Measurements from ENCODE around the gene MARCHF3. TPM values are rescaled to one million over a fixed set of nuclear protein-coding genes. Genes with fewer than 3 reads are reported as not detected.
A peak's percentile ranks its signal among the peaks of the same experiment; 100 is the strongest.

Gene MARCHF3
- total RNA-seq, 2 experiments from 2014 or later, result 5.4 to 7.0 TPM

DNA sequence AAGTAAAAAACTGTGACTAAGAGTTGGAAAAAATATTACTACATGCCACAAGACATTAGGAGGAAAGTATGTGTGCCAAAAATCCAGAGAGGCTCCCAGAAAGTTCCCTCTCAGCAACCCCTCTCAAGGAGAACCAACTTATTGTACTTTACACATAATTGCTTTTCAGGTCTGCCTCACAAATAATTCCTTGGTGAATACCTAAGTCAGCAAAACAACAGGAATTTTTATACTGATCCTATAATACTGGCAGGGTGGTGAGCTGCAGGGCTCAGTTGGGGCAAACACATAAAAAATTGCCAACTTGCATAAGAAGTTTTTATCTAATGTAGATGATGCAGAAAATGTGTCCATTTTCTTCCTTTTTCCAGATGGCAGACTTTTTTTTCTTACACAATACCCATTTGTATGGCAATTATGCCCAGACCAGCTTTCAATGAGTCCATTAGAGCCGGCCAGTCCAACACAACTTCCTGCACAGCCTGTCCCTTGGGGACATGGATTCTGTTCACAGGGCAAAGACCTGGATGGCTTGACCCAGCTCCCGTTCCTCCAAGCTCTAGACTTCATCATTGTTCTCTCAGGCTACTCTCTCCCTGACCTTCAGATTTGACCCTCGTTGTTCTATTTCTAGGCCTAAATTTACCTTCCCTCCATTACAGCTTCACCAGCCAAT is 31.3 kb downstream of the MARCHF3 start:
- H3K27ac ChIP-seq (ENCODE audit: low read depth, low read length, poor library complexity, severe bottlenecking), result no peak overlapping the region
- intact Hi-C loops (cut with micrococcal nuclease; ENCODE audit: unreplicated experiment), result no loop called here
- DNase-seq (ENCODE audit: low spot score), result no peak
- H2AFZ ChIP-seq (ENCODE audit: low read length), result no peak overlapping the region; the same call in 1 of the 2 replicates
- no peak overlapping the region for H3K4me2 ChIP-seq (ENCODE audit: low read length)
- H4K20me1 ChIP-seq (ENCODE audit: insufficient read depth, low read length), result no peaks in the 10 kb centered on the region
- ChIA-PET POLR2A (interaction anchor here (0.9 to 1.8 kb wide), 5 partner anchors 23 to 42 kb away, joined by 3 to 7 read pairs (median 4); no protein-coding TSS in a partner anchor), CTCF (ENCODE audit: unreplicated experiment) (no interaction called here)
- no TSS peak for BruUV-seq (replicated peaks)
- no peaks in the 10 kb centered on the region; the same call in 1 of the 2 replicates for H3K36me3 ChIP-seq (ENCODE audit: insufficient read depth, low read length)
- no peak overlapping the region for H3K4me3 ChIP-seq (ENCODE audit: low read depth, low read length, poor library complexity, severe bottlenecking)
- no peak for TF ChIP-seq EZH2phosphoT487 (IDR thresholded peaks at IDR 0.05; ENCODE audit: borderline replicate concordance, low read depth, low read length)
- TF ChIP-seq, protein P1, sequence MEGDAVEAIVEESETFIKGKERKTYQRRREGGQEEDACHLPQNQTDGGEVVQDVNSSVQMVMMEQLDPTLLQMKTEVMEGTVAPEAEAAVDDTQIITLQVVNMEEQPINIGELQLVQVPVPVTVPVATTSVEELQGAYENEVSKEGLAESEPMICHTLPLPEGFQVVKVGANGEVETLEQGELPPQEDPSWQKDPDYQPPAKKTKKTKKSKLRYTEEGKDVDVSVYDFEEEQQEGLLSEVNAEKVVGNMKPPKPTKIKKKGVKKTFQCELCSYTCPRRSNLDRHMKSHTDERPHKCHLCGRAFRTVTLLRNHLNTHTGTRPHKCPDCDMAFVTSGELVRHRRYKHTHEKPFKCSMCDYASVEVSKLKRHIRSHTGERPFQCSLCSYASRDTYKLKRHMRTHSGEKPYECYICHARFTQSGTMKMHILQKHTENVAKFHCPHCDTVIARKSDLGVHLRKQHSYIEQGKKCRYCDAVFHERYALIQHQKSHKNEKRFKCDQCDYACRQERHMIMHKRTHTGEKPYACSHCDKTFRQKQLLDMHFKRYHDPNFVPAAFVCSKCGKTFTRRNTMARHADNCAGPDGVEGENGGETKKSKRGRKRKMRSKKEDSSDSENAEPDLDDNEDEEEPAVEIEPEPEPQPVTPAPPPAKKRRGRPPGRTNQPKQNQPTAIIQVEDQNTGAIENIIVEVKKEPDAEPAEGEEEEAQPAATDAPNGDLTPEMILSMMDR (conservative IDR thresholded peaks at IDR 0.05; ENCODE audit: low read length), result no peak
- no peaks in the 10 kb centered on the region for H3K9me2 ChIP-seq (ENCODE audit: insufficient read depth, low read length)
- no peaks in the 10 kb centered on the region for H3K9me3 ChIP-seq (ENCODE audit: low read length)
- H3K4me1 ChIP-seq (ENCODE audit: insufficient read depth, low read length, poor library complexity, severe bottlenecking), result peaks cover 19% of the 10 kb centered on the region
- H3K79me2 ChIP-seq (ENCODE audit: insufficient read depth, low read depth, low read length), result no peaks in the 10 kb centered on the region; the same call in 1 of the 2 replicates

DNA sequence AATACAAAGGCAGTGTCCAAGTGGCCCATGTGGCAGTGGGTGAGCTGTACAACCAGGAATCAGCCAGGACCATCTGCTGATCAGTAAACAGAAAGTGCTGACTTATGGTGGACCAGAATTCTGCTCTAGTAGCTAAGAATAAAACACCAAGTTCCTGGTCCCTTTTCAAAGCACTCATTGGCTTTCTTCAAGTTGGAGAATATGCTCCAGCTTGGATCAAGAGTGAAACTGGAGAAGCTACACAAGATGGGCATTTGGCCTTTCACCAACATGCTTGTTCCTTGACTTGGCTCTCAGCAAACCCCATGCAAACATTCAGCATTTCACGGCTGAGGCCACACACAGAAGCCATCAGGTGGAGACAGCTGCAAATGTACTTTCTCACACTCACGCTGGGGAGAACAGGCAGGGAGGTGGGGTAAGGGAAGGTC is 32.1 kb downstream of the MARCHF3 start:
- ChIA-PET POLR2A (interaction anchor here (1.1 to 1.8 kb wide), 3 partner anchors 23 to 27 kb away, joined by 3 to 7 read pairs (median 4); no protein-coding TSS in a partner anchor), CTCF (ENCODE audit: unreplicated experiment) (no interaction called here)
- peak; percentile 56 for DNase-seq (ENCODE audit: low spot score)
- Histone ChIP-seq H3K9me2 (ENCODE audit: insufficient read depth, low read length) (no peaks in the 10 kb centered on the region), H3K4me2 (ENCODE audit: low read length) (peak overlapping the region; percentile 31; the same call in 1 of the 2 replicates), H3K27ac (ENCODE audit: low read depth, low read length, poor library complexity, severe bottlenecking) (no peak overlapping the region), H4K20me1 (ENCODE audit: insufficient read depth, low read length) (no peaks in the 10 kb centered on the region), H3K36me3 (ENCODE audit: insufficient read depth, low read length) (no peaks in the 10 kb centered on the region; the same call in 1 of the 2 replicates), H2AFZ (ENCODE audit: low read length) (no peak overlapping the region; the same call in 1 of the 2 replicates), H3K79me2 (ENCODE audit: insufficient read depth, low read depth, low read length) (no peaks in the 10 kb centered on the region; the same call in 1 of the 2 replicates), H3K9me3 (ENCODE audit: low read length) (no peaks in the 10 kb centered on the region), H3K4me3 (ENCODE audit: low read depth, low read length, poor library complexity, severe bottlenecking) (no peak overlapping the region), H3K4me1 (ENCODE audit: insufficient read depth, low read length, poor library complexity, severe bottlenecking) (peaks cover 14% of the 10 kb centered on the region)
- BruUV-seq (replicated peaks), result no TSS peak
- intact Hi-C loops (cut with micrococcal nuclease; ENCODE audit: unreplicated experiment), result no loop called here
- TF ChIP-seq, protein P1 (conservative IDR thresholded peaks at IDR 0.05; ENCODE audit: low read length), result no peak
- no peak for TF ChIP-seq EZH2phosphoT487 (IDR thresholded peaks at IDR 0.05; ENCODE audit: borderline replicate concordance, low read depth, low read length)

DNA sequence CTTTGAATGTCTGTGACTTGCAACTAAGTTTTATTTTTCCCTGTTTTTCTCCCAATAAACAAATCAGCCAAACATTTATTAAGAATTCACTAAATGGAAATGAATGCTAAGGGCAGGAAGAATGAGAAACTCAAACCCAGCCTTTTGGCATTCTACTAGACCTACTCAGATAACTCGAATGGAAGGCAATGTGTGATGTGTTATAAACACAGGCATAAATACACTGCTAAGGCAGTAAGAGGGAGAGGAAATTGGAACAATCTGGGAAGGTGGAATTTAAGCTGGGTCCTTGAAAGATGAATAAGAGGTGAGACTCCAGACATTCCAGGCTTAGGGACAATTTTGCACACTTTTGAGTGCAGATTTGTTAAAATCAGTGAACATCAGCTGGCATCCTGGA is 34.7 kb downstream of the MARCHF3 start:
- Histone ChIP-seq H3K4me1 (ENCODE audit: insufficient read depth, low read length, poor library complexity, severe bottlenecking) (peaks cover 14% of the 10 kb centered on the region), H3K4me2 (ENCODE audit: low read length) (no peak overlapping the region), H3K4me3 (ENCODE audit: low read depth, low read length, poor library complexity, severe bottlenecking) (no peak overlapping the region), H3K9me2 (ENCODE audit: insufficient read depth, low read length) (no peaks in the 10 kb centered on the region), H3K79me2 (ENCODE audit: insufficient read depth, low read depth, low read length) (no peaks in the 10 kb centered on the region; the same call in 1 of the 2 replicates), H3K27ac (ENCODE audit: low read depth, low read length, poor library complexity, severe bottlenecking) (no peak overlapping the region), H3K9me3 (ENCODE audit: low read length) (no peaks in the 10 kb centered on the region), H3K36me3 (ENCODE audit: insufficient read depth, low read length) (no peaks in the 10 kb centered on the region; the same call in 1 of the 2 replicates), H4K20me1 (ENCODE audit: insufficient read depth, low read length) (no peaks in the 10 kb centered on the region), H2AFZ (ENCODE audit: low read length) (no peak overlapping the region)
- ChIA-PET CTCF (ENCODE audit: unreplicated experiment) (no interaction called here), POLR2A (interaction anchor here (0.6 kb wide), 1 partner anchor 27 kb away, joined by 3 read pairs; no protein-coding TSS in a partner anchor)
- TF ChIP-seq, protein P1 (conservative IDR thresholded peaks at IDR 0.05; ENCODE audit: low read length), result no peak
- TF ChIP-seq EZH2phosphoT487 (IDR thresholded peaks at IDR 0.05; ENCODE audit: borderline replicate concordance, low read depth, low read length), result no peak
- DNase-seq (ENCODE audit: low spot score), result no peak
- intact Hi-C loops (cut with micrococcal nuclease; ENCODE audit: unreplicated experiment), result no loop called here
- no TSS peak for BruUV-seq (replicated peaks)
